HCT116 (cell line): ENCODE data around the gene PIGC.

Source experiments
- CEBPB ChIP-seq: IDR thresholded peaks from 2 replicates; pipeline ENCODE4 v1.6.1; 2012; ENCODE audit warnings: low read depth
- CTCF ChIP-seq, 3 experiments: fragments of 200-600 bp in 1 of 3; sonication (generic) in 1 of 3; IDR thresholded peaks in 2 of 3; conservative IDR thresholded peaks in 1 of 3; 2 replicates each; pipeline ENCODE4 v1.5.1; 2012 to 2017; ENCODE audit warnings: low read depth in 2 of 3, low read length in 2 of 3, antibody characterized with exemption in 1 of 3, borderline replicate concordance in 1 of 3, control low read depth in 1 of 3, mild to moderate bottlenecking in 1 of 3, mixed read lengths in 1 of 3, mixed run types in 1 of 3, moderate library complexity in 1 of 3; ENCODE audit not compliant: insufficient read depth in 1 of 3
- EGR1 ChIP-seq: IDR thresholded peaks from 2 replicates; pipeline ENCODE4 v1.6.1; 2012; ENCODE audit warnings: low read depth
- FOSL1 ChIP-seq: IDR thresholded peaks from 2 replicates; pipeline ENCODE4 v1.6.1; 2012; ENCODE audit warnings: low read depth
- POLR2AphosphoS5 ChIP-seq: IDR thresholded peaks from 2 replicates; pipeline ENCODE4 v1.6.1; 2011; ENCODE audit warnings: mild to moderate bottlenecking, low read depth, low read length, moderate library complexity

GRCh38 chr1:172408958-172409357, 34.9 kb downstream of the PIGC start:
- no peak for TF ChIP-seq POLR2AphosphoS5
- no peak for TF ChIP-seq EGR1
- no peak for TF ChIP-seq CTCF (IDR thresholded peaks at IDR 0.05 in 2 of 3, conservative IDR thresholded peaks at IDR 0.05 in 1 of 3; ENCODE audit: borderline replicate concordance in 1 of 3, insufficient read depth in 1 of 3, low read depth in 2 of 3, low read length in 2 of 3)
- TF ChIP-seq CEBPB, result no peak
- no peak for TF ChIP-seq FOSL1
